Upper lobe of left lung (tissue), 4 donors: ENCODE results near the gene RND1.

Experiments used
- CTCF ChIP-seq, 6 experiments: fragments of 450-650 bp in 4 of 6; fragments of 200-600 bp in 2 of 6; sonication (generic) in 2 of 6; IDR thresholded peaks; one replicate each; pipeline ENCODE4 v1.5.1; 2016 to 2019; ENCODE audit warnings: antibody characterized with exemption in 6 of 6
- EP300 ChIP-seq, 4 donors: sonication (generic); formaldehyde crosslinking; IDR thresholded peaks; one replicate each; pipeline ENCODE4 v1.5.1; 2017; ENCODE audit warnings: antibody characterized with exemption in 4 of 4, control low read depth in 2 of 4
- POLR2A ChIP-seq, 4 donors: fragments of 450-650 bp; IDR thresholded peaks; one replicate each; pipeline ENCODE4 v1.5.1; 2016 to 2017; ENCODE audit warnings: antibody characterized with exemption in 4 of 4, mild to moderate bottlenecking in 2 of 4
- POLR2AphosphoS5 ChIP-seq, 2 donors: sonication (generic); formaldehyde crosslinking; IDR thresholded peaks; one replicate each; pipeline ENCODE4 v1.5.1; 2017; ENCODE audit warnings: antibody characterized with exemption in 2 of 2

GRCh38 chr12:48868451-48868850, 2.8 kb upstream of the RND1 start:
- TF ChIP-seq CTCF (IDR thresholded peaks at IDR 0.05) (no peak), EP300 (IDR thresholded peaks at IDR 0.05) (no peak), POLR2AphosphoS5 (IDR thresholded peaks at IDR 0.05) (no peak), POLR2A (IDR thresholded peaks at IDR 0.05) (no peak)
